Posterior cingulate gyrus (tissue), 11 donors: ENCODE data around the gene AMBP.

Experiments used
- DNase-seq, 10 donors: peaks; one replicate each; pipeline versions ENCODE4 v3.0.0 to v3.0.0-alpha.2; 2020 to 2021; ENCODE audit warnings: mixed read lengths in 3 of 10
- intact Hi-C: fragments of 100-400 bp; cut with DNase I; formaldehyde crosslinking; loops from one replicate; pipeline ENCODE4 v1.15.1; 2023

AMBP gene

DNA sequence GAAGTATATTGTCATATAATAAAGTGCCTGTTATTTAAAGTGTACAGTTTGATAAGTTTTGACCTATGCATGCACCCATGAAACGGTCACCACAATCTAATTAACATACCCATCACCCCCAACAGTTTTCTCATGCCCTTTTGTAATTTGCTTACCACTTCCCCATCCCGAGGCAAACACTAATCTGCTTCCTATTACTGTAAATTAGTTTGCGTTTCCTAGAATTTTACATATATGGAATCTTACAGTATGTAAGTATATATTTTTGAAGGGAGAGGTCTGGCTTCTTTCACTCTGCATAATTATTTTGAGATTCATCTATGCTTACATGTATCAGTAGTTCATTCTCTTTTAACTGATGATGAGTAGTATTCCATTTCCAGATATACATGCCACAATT lies 56.5 kb downstream of the AMBP start:
- intact Hi-C loops, result no loop called here
- no peak for DNase-seq

DNA sequence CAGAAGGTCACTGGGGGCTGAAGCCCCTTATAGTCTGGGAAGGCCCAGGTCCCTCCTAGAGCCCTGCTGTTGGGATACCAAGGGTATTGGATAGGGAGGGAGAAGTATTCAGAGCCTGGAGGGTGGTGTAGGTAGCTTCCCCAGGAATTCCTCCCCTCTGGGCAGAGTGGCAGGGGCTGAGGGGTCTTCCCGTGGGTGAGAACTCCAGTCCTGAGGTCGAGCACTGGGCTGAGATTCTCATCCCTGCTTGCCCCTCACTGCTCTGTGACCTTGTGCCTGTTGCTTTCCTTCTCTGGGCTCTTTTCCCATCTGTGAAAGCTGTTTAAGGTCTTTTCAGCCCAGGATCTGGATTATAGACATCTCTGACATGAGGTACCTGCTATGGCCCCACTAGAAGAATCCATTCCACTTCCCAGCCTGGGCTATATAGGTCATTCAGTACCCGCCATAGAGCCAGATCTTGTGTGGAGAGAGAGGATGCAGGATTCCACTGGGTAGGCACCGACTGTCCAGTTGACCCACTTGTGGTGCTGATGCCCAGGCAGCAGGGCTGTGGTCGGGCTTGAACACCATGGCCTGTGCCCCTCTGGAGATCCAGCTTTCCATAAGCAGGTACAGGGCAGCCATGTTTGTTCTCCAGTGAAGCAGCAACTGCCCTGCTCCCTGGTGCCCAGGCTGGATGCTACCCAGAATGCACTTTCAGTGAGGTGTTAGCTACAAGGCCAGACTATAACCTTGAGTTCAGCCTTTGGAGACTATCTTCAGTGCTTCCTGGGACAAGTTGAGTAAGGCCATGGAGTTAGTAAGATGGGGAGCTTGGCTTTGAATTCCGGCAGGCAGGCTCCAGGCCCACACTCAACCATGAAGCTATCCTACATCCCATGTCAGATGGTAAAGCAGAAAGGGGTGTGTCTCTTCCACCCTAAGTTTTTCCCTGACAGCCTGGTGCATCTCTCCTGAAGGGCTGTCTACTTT lies 60.1 kb downstream of the AMBP start:
- DNase-seq, result peak in 1 of 10 donors; percentile 64
- intact Hi-C loops, result no loop called here

DNA sequence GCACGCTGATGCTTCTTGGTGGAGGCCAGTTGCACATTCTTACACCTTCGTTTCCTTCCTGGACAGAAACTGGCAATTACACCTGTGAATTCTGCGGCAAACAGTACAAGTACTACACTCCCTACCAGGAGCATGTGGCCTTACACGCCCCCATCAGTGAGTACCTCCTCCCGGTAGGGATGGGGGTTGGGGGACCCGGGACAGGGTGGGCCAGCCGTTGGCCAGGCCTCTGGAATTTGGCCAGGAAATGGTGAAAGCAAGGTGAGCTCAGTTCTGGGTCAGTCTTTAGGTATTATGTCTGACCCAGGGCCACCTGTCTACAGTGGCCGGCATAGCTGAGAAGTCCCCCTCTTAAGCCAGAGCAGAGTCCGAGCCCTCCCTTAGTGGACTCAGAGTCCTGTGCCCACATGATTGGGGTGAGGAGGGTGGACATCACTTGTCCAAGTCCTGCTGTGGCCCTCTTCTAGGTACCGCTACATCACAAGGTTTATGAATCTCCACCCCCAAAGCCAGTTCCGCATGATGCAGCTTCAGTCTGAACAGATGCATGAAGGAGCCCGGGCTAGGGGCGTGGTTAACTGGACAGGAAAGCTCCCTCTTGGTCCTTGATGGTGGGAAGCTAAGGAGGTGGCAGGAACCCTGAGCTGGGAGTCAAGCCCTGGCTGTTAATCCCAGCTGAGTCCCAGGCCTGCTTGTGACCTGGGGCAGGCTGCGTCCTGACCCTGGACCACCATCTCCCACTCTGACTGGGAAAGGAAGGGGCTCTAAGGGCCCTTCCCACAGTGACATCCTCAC lies 61.3 kb downstream of the AMBP start:
- peak in 2 of 10 donors; percentile 3 to 71 for DNase-seq

DNA sequence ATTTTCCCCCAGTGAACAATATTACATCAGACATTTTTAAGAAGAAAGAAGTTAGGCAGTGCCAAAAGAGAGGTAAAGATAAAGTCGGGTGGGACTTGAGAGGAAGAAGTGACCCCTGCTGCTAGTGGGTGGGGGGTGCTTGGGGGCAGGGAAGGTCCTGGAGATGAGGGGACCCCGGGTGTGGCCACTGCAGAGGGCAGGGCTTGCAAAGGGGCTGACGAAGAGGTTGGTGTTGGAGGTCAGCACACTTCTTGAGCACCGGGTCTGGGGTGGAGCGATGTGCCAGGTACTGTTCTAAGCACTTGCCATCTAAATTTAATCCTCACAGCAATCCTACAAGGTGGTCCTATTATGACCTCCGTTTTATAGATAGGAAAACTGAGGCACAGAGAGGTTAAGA lies 62.0 kb downstream of the AMBP start:
- DNase-seq, result peak in 2 of 10 donors; percentile 1 to 69
- intact Hi-C loops, result no loop called here

More for the DNA sequence above, 61.3 kb downstream of the AMBP start:
- intact Hi-C loops, result no loop called here

DNA sequence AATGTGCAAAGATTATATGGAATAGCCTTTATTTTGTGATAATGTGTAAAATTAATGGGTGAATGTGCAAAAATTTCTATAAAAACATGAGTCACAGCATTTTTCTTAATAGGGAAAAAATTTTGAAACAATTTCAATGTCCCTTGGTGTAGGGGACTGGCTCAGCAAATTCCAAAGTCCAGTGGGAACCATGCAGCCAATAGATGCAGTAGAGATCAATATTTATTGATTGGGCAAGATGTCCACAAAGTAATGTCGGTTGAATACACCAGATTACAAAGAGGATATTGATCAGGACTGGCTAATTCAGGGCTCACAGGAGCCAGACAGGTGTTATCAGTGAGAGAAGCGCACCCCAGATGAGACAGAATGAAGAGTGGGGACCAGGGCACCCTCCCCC lies 62.5 kb downstream of the AMBP start:
- intact Hi-C loops, result no loop called here
- DNase-seq, result no peak

DNA sequence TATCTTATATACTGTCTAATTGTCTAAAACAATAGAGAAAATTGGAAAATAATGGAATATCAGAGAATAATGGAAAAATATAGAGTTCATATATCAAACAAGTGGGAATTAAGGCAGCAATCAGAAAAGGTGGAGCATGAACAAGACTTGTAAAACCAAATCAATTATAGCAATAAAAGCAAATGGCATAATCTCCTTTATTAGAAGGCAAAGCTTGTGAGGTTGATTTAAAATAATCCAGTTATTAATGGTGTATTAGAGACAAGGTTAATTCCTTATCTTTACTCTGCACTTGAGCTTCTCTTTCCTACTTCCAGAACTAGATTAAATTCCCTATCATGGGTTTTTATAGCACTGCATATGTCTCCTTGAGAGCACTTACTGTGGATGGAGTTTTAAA lies 64.1 kb downstream of the AMBP start:
- intact Hi-C loops, result no loop called here

DNA sequence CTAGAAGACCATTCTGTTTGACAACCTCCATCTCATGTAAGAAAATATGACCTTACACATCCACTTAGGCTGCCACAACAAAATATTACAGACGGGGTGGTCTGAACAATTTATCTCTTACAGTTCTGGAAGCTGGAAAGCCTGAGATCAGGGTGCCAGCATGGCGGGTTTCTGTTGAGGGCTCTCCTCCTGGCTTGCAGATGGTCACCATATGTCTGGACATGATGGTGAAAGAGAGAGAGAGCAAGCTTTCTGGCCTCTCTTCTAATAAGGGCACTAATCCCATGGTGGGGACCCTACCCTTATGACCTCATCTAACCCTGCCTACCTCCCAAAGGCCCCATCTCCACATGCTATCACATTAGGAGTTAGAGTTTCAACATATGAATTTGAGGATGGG lies 66.0 kb downstream of the AMBP start:
- DNase-seq, result no peak
- intact Hi-C loops, result no loop called here

More for the DNA sequence above, 64.1 kb downstream of the AMBP start:
- DNase-seq, result no peak

DNA sequence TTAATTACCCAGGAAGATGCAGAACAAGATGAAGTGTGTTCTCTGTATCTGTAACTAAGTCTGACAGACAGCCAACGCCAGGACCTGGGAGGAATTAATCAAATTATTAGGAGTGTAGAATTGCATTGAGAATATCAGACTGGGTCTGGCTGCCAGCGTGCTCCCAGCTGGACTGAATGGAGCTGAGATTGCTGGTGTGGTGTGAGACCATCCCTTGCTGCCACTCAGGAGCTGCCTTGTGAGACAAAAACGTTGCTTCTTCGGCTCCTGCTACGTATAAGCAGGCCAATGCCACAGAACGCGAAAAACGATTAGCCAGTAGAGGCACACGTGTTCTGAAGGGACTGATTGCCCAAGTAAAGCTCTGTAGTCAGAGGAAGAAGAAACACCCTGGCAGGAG lies 66.8 kb downstream of the AMBP start:
- peak in 2 of 10 donors; percentile 1 to 26 for DNase-seq
- intact Hi-C loops, result no loop called here
